Smooth muscle cell (in vitro differentiated cells): ENCODE results near the gene ZC3H18. TPM values are rescaled to one million over a fixed set of nuclear protein-coding genes. Genes with fewer than 3 reads are reported as not detected.

Experiments
- DNase-seq: peaks from one replicate; lab custom pipeline; 2025; ENCODE audit not compliant: unreplicated experiment; lab: John Stamatoyannopoulos, UW
- H2AFZ ChIP-seq: fragments of 200-600 bp; sonication (generic); 2 replicates; pipeline ENCODE4 v1.6.0; 2016; ENCODE audit warnings: antibody characterized with exemption, low read depth, mild to moderate bottlenecking
- H3F3A ChIP-seq: fragments of 200-600 bp; sonication (generic); 2 replicates; pipeline ENCODE4 v1.6.0; 2017; ENCODE audit warnings: antibody characterized with exemption, low read depth
- H3K27ac ChIP-seq: fragments of 200-600 bp; sonication (generic); 2 replicates; pipeline ENCODE4 v1.5.1; 2016; ENCODE audit warnings: low read depth, mild to moderate bottlenecking
- H3K27me3 ChIP-seq: fragments of 200-600 bp; sonication (generic); 2 replicates; pipeline ENCODE4 v1.6.1; 2016; ENCODE audit warnings: low read depth, mild to moderate bottlenecking
- H3K36me3 ChIP-seq: fragments of 200-600 bp; sonication (generic); 2 replicates; pipeline ENCODE4 v1.5.1; 2016; ENCODE audit warnings: low read depth
- H3K4me1 ChIP-seq: fragments of 200-600 bp; sonication (generic); 2 replicates; pipeline ENCODE4 v1.5.1; 2016; ENCODE audit warnings: low read depth
- H3K4me2 ChIP-seq: fragments of 200-600 bp; sonication (generic); 2 replicates; pipeline ENCODE4 v1.6.0; 2016; ENCODE audit warnings: mild to moderate bottlenecking
- H3K4me3 ChIP-seq: fragments of 200-600 bp; sonication (generic); 2 replicates; pipeline ENCODE4 v1.5.1; 2016; ENCODE audit warnings: mild to moderate bottlenecking
- H3K79me2 ChIP-seq: fragments of 200-600 bp; sonication (generic); 2 replicates; pipeline ENCODE4 v1.6.0; 2016; ENCODE audit warnings: low read depth, mild to moderate bottlenecking
- H3K9ac ChIP-seq: fragments of 200-600 bp; sonication (generic); 2 replicates; pipeline ENCODE4 v1.6.0; 2016; ENCODE audit warnings: low read depth
- H3K9me3 ChIP-seq: fragments of 200-600 bp; sonication (generic); replicated peaks from 2 replicates; pipeline ENCODE4 v1.5.1; 2016; ENCODE audit warnings: low read depth
- H4K20me1 ChIP-seq: fragments of 200-600 bp; sonication (generic); 2 replicates; pipeline ENCODE4 v1.6.0; 2016; ENCODE audit warnings: low read depth
- CTCF ChIP-seq: fragments of 200-600 bp; sonication (generic); IDR thresholded peaks from 2 replicates; pipeline ENCODE4 v1.5.1; 2017; ENCODE audit warnings: borderline replicate concordance, mild to moderate bottlenecking, antibody characterized with exemption; ENCODE audit not compliant: insufficient read depth, poor library complexity, severe bottlenecking
- WGBS: methylation state at CpG from one replicate; pipeline ENCODE4 v1.1.7; 2016; ENCODE audit warnings: low lambda C conversion rate; 5-methylcytosine and 5-hydroxymethylcytosine counted together
- polyA plus RNA-seq: library from polyadenylated mRNA; unstranded; fragments of >200 nt; fragmentation: Nextera tagmentation; extraction: Ambion mirVana; gene quantifications from 2 replicates; pipeline ENCODE4 v1.2.1, GENCODE V29; 2016
- total RNA-seq: library from RNA; depleted of rRNA; stranded (reverse); fragments of >200 nt; gene quantifications from 2 replicates; pipeline ENCODE4 v1.2.3, GENCODE V29; 2014

ZC3H18 gene
- total and polyA plus RNA-seq, 2 experiments from 2014 or later, result 14.6 to 30.4 TPM

- DNase-seq, result no peak
- H3K9me3 ChIP-seq, result no peaks in the 10 kb centered on the region
- H3K27ac ChIP-seq, result no peak overlapping the region
- H2AFZ ChIP-seq, result no peak overlapping the region
- H4K20me1 ChIP-seq, result peaks cover 95% of the 10 kb centered on the region
- H3K27me3 ChIP-seq, result no peaks in the 10 kb centered on the region
- WGBS, result 98% methylated on average over 11 of the region's 11 CpGs
- H3K36me3 ChIP-seq, result peaks cover 9% of the 10 kb centered on the region
- TF ChIP-seq CTCF, result no peak
- no peak overlapping the region for H3K4me2 ChIP-seq
- H3K9ac ChIP-seq, result no peak overlapping the region
- H3K79me2 ChIP-seq, result peaks cover 73% of the 10 kb centered on the region
- peaks cover 7% of the 10 kb centered on the region for H3K4me1 ChIP-seq
- no peak overlapping the region for H3K4me3 ChIP-seq
- no peaks in the 10 kb centered on the region for H3F3A ChIP-seq
These were observed 5.0 kb downstream of the ZC3H18 start for GRCh38 chr16:88575251-88575650.

GRCh38 chr16:88576307-88576706 is 6.1 kb downstream of the ZC3H18 start:
- DNase-seq, result no peak
- peaks cover 9% of the 10 kb centered on the region for H3K36me3 ChIP-seq
- no peak for TF ChIP-seq CTCF
- peaks cover 65% of the 10 kb centered on the region for H3K79me2 ChIP-seq
- no peaks in the 10 kb centered on the region for H3F3A ChIP-seq
- no peak overlapping the region for H3K9ac ChIP-seq
- 97% methylated on average over 12 of the region's 13 CpGs for whole genome bisulfite sequencing
- H3K4me2 ChIP-seq, result no peak overlapping the region
- no peak overlapping the region for H3K27ac ChIP-seq
- peaks cover 98% of the 10 kb centered on the region for H4K20me1 ChIP-seq
- H3K27me3 ChIP-seq, result no peaks in the 10 kb centered on the region
- no peak overlapping the region for H3K4me3 ChIP-seq
- H2AFZ ChIP-seq, result no peak overlapping the region
- peaks cover 4% of the 10 kb centered on the region for H3K4me1 ChIP-seq
- no peaks in the 10 kb centered on the region for H3K9me3 ChIP-seq

GRCh38 chr16:88577166-88577565 is 7.0 kb downstream of the ZC3H18 start:
- Histone ChIP-seq H3K4me3 (no peak overlapping the region), H3K36me3 (peaks cover 9% of the 10 kb centered on the region), H3K9me3 (no peaks in the 10 kb centered on the region), H3K9ac (no peak overlapping the region), H2AFZ (no peak overlapping the region), H3K27me3 (no peaks in the 10 kb centered on the region), H4K20me1 (peaks cover 98% of the 10 kb centered on the region), H3K4me2 (no peak overlapping the region), H3K79me2 (peaks cover 62% of the 10 kb centered on the region), H3K27ac (no peak overlapping the region), H3F3A (no peaks in the 10 kb centered on the region), H3K4me1 (no peaks in the 10 kb centered on the region)
- 98% methylated on average over 20 of the region's 20 CpGs for WGBS
- no peak for TF ChIP-seq CTCF
- no peak for DNase-seq
